A673 (cell line): ENCODE measurements around the gene TP53BP2. TPM values are rescaled to one million over a fixed set of nuclear protein-coding genes. Genes with fewer than 3 reads are reported as not detected.
"Not testable (repeated sequence)": the region's sequence is repeated elsewhere in the genome, so short reads cannot be mapped to it uniquely, and the experiment has no call there.

Experiments used
- BruUV-seq: library from RNA; stranded (reverse); fragments of 400-500 nt; replicated peaks from 2 replicates; lab custom pipeline; 2021; lab: Mats Ljungman, UMichigan
- CTCF ChIA-PET: fragments of 300-600 bp; sonication (Branson Sonifier 250); formaldehyde crosslinking; loops from one replicate; lab custom pipeline; 2022; ENCODE audit warnings: antibody characterized with exemption; lab: Charles Lee
- POLR2A ChIA-PET: fragments of 300-600 bp; sonication (Branson Sonifier 250); formaldehyde crosslinking; loops from one replicate; lab custom pipeline; 2022; ENCODE audit warnings: antibody characterized with exemption; ENCODE audit not compliant: low non-redundant PET; lab: Charles Lee
- DNase-seq: peaks from one replicate; pipeline ENCODE4 v3.0.0-alpha.2; 2015; ENCODE audit warnings: low spot score
- H3K27ac ChIP-seq: fragments of 200-600 bp; sonication (generic); 2 replicates; pipeline ENCODE4 v1.5.1; 2016; ENCODE audit warnings: mixed run types, low read depth, mild to moderate bottlenecking, mixed read lengths, antibody characterized with exemption, low read length; ENCODE audit not compliant: poor library complexity, severe bottlenecking
- H3K27me3 ChIP-seq: fragments of 200-600 bp; sonication (generic); replicated peaks from 2 replicates; pipeline ENCODE4 v1.6.1; 2017; ENCODE audit warnings: mixed run types, low read depth, mild to moderate bottlenecking, mixed read lengths, antibody characterized with exemption, low read length; ENCODE audit not compliant: insufficient read depth, poor library complexity
- H3K36me3 ChIP-seq: fragments of 200-600 bp; sonication (generic); 2 replicates; pipeline ENCODE4 v1.6.1; 2016; ENCODE audit warnings: mixed run types, mild to moderate bottlenecking, mixed read lengths, antibody characterized with exemption, low read length; ENCODE audit not compliant: insufficient read depth, poor library complexity, severe bottlenecking
- H3K4me1 ChIP-seq: fragments of 200-600 bp; sonication (generic); 2 replicates; pipeline ENCODE4 v1.6.1; 2017; ENCODE audit warnings: mixed run types, mild to moderate bottlenecking, mixed read lengths, antibody characterized with exemption, low read length; ENCODE audit not compliant: insufficient read depth, poor library complexity, severe bottlenecking
- H3K4me3 ChIP-seq: fragments of 200-600 bp; sonication (generic); 2 replicates; pipeline ENCODE4 v1.5.1; 2016; ENCODE audit warnings: low read depth, mixed run types, mild to moderate bottlenecking, mixed read lengths, low read length; ENCODE audit not compliant: poor library complexity, severe bottlenecking
- H3K9me3 ChIP-seq: fragments of 200-600 bp; sonication (generic); 2 replicates; pipeline ENCODE4 v1.6.1; 2016; ENCODE audit warnings: mixed run types, low read depth, mild to moderate bottlenecking, mixed read lengths, antibody characterized with exemption, low read length; ENCODE audit not compliant: poor library complexity, severe bottlenecking
- CTCF ChIP-seq: fragments of 300-800, 200-600 bp; sonication (generic); conservative IDR thresholded peaks from 2 replicates; pipeline ENCODE4 v1.5.1; 2017; ENCODE audit warnings: low read depth, mild to moderate bottlenecking, antibody characterized with exemption, low read length, moderate library complexity, mixed read lengths
- EZH2 ChIP-seq: fragments of 200-600 bp; sonication (generic); IDR thresholded peaks from 2 replicates; pipeline ENCODE4 v1.6.1; 2017; ENCODE audit warnings: borderline replicate concordance, low read depth, mild to moderate bottlenecking, mixed read lengths, antibody characterized with exemption, low read length; ENCODE audit not compliant: poor library complexity, severe bottlenecking
- intact Hi-C: fragments of 100-400 bp; cut with micrococcal nuclease; formaldehyde crosslinking; loops from one replicate; pipeline ENCODE4 v1.10.0; 2022; ENCODE audit not compliant: unreplicated experiment
- total RNA-seq: library from RNA; stranded (reverse); gene quantifications from 2 replicates; pipeline ENCODE4 v1.2.3, GENCODE V29; 2021

TP53BP2 gene
- total RNA-seq, 1 experiment from 2014 or later = 93.3 TPM

- POLR2A ChIA-PET = no interaction called here
- BruUV-seq = no TSS peak
Observed at GRCh38 chr1:223873044-223873443, 27.3 kb upstream of the TP53BP2 start.

GRCh38 chr1:223872308-223872901 is 26.7 kb upstream of the TP53BP2 start:
- DNase-seq = no peak
- TF ChIP-seq CTCF (no peak), EZH2 (no peak)
- Histone ChIP-seq H3K27ac (no peak overlapping the region), H3K27me3 (no peaks in the 10 kb centered on the region), H3K4me3 (no peak overlapping the region), H3K4me1 (peaks cover 6% of the 10 kb centered on the region), H3K9me3 (no peaks in the 10 kb centered on the region), H3K36me3 (no peaks in the 10 kb centered on the region)
- ChIA-PET CTCF (no interaction called here), POLR2A (no interaction called here)
- intact Hi-C loops = no loop called here
- no TSS peak for BruUV-seq

More at GRCh38 chr1:223873044-223873443, 27.3 kb upstream of the TP53BP2 start:
- intact Hi-C loops = no loop called here
- CTCF ChIA-PET = no interaction called here
- TF ChIP-seq EZH2 = no peak
- no peak for TF ChIP-seq CTCF
- Histone ChIP-seq H3K27ac (no peak overlapping the region), H3K36me3 (no peaks in the 10 kb centered on the region), H3K9me3 (no peaks in the 10 kb centered on the region), H3K4me1 (peaks cover 6% of the 10 kb centered on the region), H3K27me3 (no peaks in the 10 kb centered on the region), H3K4me3 (no peak overlapping the region)
- no peak for DNase-seq

- intact Hi-C loops = no loop called here
- H3K27ac ChIP-seq = no peak overlapping the region
- no peaks in the 10 kb centered on the region for H3K36me3 ChIP-seq
- POLR2A ChIA-PET = no interaction called here
- H3K27me3 ChIP-seq = no peaks in the 10 kb centered on the region
- H3K9me3 ChIP-seq = no peaks in the 10 kb centered on the region
- DNase-seq = peak; percentile 6
- CTCF ChIA-PET = no interaction called here
- peak overlapping the region; percentile 16 for H3K4me3 ChIP-seq
- BruUV-seq = no TSS peak
- no peak for TF ChIP-seq EZH2
- no peak for TF ChIP-seq CTCF
- peaks cover 6% of the 10 kb centered on the region for H3K4me1 ChIP-seq
Observed at GRCh38 chr1:223870617-223871574, 25.1 kb upstream of the TP53BP2 start.

- H3K4me1 ChIP-seq, H3K9me3 ChIP-seq, BruUV-seq, H3K4me3 ChIP-seq, CTCF ChIA-PET, intact Hi-C loops, POLR2A ChIA-PET, H3K27ac ChIP-seq, H3K27me3 ChIP-seq, H3K36me3 ChIP-seq, DNase-seq: not testable (repeated sequence)
Observed at GRCh38 chr1:223864599-223865368, 19.0 kb upstream of the TP53BP2 start.
